ENCODE measurements around the gene ZNF724. TPM values are rescaled to one million over a fixed set of nuclear protein-coding genes. Genes with fewer than 3 reads are reported as not detected.

ZNF724 gene
- total and polyA plus RNA-seq, 2 of the 13 experiments (the other 11 are each of a cell fraction or from before 2014, with no cell fraction given): 1.5 to 15.0 TPM

GRCh38 chr19:23263870-23264590, 13.8 kb upstream of the ZNF724 start:
- CTCF ChIA-PET (ENCODE audit: low intra/inter-chr PET ratio, low total read pairs): no interaction called here
- Histone ChIP-seq H3K4me2 (ENCODE audit: low read depth, low read length) (no peak overlapping the region), H3K36me3 (replicated peaks in 1 of 2; ENCODE audit: control insufficient read depth in 1 of 2, insufficient read depth in 2 of 2, low read length in 2 of 2) (peaks cover 3 to 27% of the 10 kb centered on the region in 2 experiments; a peak in 4 of 5 replicates), H3K4me3 (replicated peaks in 1 of 3; ENCODE audit: insufficient read depth in 1 of 3, low read depth in 2 of 3, low read length in 3 of 3) (no peak overlapping the region), H3K27ac (ENCODE audit: extremely low read length, insufficient read depth, low read length) (no peak overlapping the region), H2AFZ (ENCODE audit: low read length) (no peak overlapping the region), H3K79me2 (ENCODE audit: insufficient read depth, low read length) (no peaks in the 10 kb centered on the region), H3K9me3 (ENCODE audit: low read length) (no peaks in the 10 kb centered on the region), H3K4me1 (ENCODE audit: insufficient read depth, low read length) (peaks cover 34% of the 10 kb centered on the region), H4K20me1 (ENCODE audit: insufficient read depth, low read length) (no peaks in the 10 kb centered on the region), H3K9ac (ENCODE audit: insufficient read depth, low read depth, low read length) (no peak overlapping the region), H3K27me3 (ENCODE audit: control insufficient read depth in 1 of 2, insufficient read depth in 2 of 2, low read length in 2 of 2) (no peaks in the 10 kb centered on the region)
- no peak for TF ChIP-seq RAD21 (CRISPR knock-in tag; IDR thresholded peaks at IDR 0.05)
- TF ChIP-seq CEBPB (IDR thresholded peaks at IDR 0.05; ENCODE audit: borderline replicate concordance, low read depth, low read length): peak; percentile 73; the same call in 1 of the 2 replicates
- no peak for DNase-seq (ENCODE audit: low spot score)
- WGBS (ENCODE audit: low lambda C conversion rate): 89% methylated on average over 2 of the region's 2 CpGs
- intact Hi-C loops (cut with micrococcal nuclease; ENCODE audit: unreplicated experiment) (no loop called here), in situ Hi-C loops (cut with HindIII; ENCODE audit: extremely low pct_ligation_motif_present, low pct_unique_long_range_greater_than_20kb) (loop anchor here (25.0 kb wide), 1 partner anchor 773 kb away; no protein-coding TSS in a partner anchor)
- POLR2A ChIA-PET: interaction anchor here (2.9 kb wide), 1 partner anchor 10 kb away, joined by 15 read pairs; no protein-coding TSS in a partner anchor
- FAIRE-seq: no peak
- no TSS peak for BruUV-seq (replicated peaks)
- ATAC-seq: no peak

DNA sequence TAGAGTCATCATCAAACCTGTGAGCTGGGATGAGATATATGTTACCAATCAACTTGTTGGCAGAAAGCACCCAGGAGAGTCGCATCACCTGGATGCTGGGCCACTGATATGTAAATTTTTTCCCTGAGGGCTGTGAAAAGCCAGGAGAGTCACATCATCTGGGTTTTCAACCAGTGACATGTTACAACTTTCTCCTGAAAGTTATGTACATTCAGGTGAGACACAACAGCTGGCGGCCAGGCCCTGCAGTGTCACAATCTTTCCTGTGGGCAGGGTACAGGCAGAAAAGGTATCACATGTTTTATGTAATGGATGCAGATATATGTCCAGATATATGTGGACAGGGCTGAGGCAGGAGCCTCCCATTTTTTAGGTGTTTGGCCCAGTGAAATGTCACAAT, 13.2 kb upstream of the ZNF724 start:
- Histone ChIP-seq H3K9ac (ENCODE audit: insufficient read depth, low read depth, low read length) (no peak overlapping the region), H3K36me3 (replicated peaks in 1 of 2; ENCODE audit: control insufficient read depth in 1 of 2, insufficient read depth in 2 of 2, low read length in 2 of 2) (peaks cover 4 to 22% of the 10 kb centered on the region in 2 experiments; a peak in 4 of 5 replicates), H3K4me2 (ENCODE audit: low read depth, low read length) (no peak overlapping the region), H4K20me1 (ENCODE audit: insufficient read depth, low read length) (no peaks in the 10 kb centered on the region), H2AFZ (ENCODE audit: low read length) (no peak overlapping the region), H3K9me3 (ENCODE audit: low read length) (no peaks in the 10 kb centered on the region), H3K4me3 (replicated peaks in 1 of 3; ENCODE audit: insufficient read depth in 1 of 3, low read depth in 2 of 3, low read length in 3 of 3) (no peak overlapping the region), H3K4me1 (ENCODE audit: insufficient read depth, low read length) (peaks cover 34% of the 10 kb centered on the region), H3K27me3 (ENCODE audit: control insufficient read depth in 1 of 2, insufficient read depth in 2 of 2, low read length in 2 of 2) (no peaks in the 10 kb centered on the region), H3K27ac (ENCODE audit: extremely low read length, insufficient read depth, low read length) (peak overlapping the region; percentile 26), H3K79me2 (ENCODE audit: insufficient read depth, low read length) (no peaks in the 10 kb centered on the region)
- no peak for DNase-seq (ENCODE audit: low spot score)
- in situ Hi-C loops (cut with HindIII; ENCODE audit: extremely low pct_ligation_motif_present, low pct_unique_long_range_greater_than_20kb) (loop anchor here (25.0 kb wide), 1 partner anchor 774 kb away; no protein-coding TSS in a partner anchor), intact Hi-C loops (cut with micrococcal nuclease; ENCODE audit: unreplicated experiment) (no loop called here)
- ATAC-seq: no peak
- TF ChIP-seq CHD4 (IDR thresholded peaks at IDR 0.05; ENCODE audit: borderline replicate concordance, low read length): no peak
- CTCF ChIA-PET (ENCODE audit: low intra/inter-chr PET ratio, low total read pairs): no interaction called here
- no peak for FAIRE-seq
- POLR2A ChIA-PET: interaction anchor here (1.2 to 2.9 kb wide), 2 partner anchors 10 to 13 kb away, joined by 5 to 15 read pairs; partner anchors contain the start of gene ZNF724
- WGBS (ENCODE audit: low lambda C conversion rate): 60% methylated on average over 2 of the region's 2 CpGs
- BruUV-seq (replicated peaks): no TSS peak
